GM21515 (cell line): Measurements from ENCODE around the gene SNPH.

Experiments used
- ATAC-seq: cut with Tn5 transposase; IDR thresholded peaks from one replicate; pipeline ENCODE4 v1.9.1; 2021; ENCODE audit not compliant: unreplicated experiment

Gene SNPH

GRCh38 chr20:1263853-1264252, 2.2 kb upstream of the SNPH start:
- ATAC-seq: no peak

GRCh38 chr20:1264727-1265126, 1.4 kb upstream of the SNPH start:
- no peak for ATAC-seq

DNA sequence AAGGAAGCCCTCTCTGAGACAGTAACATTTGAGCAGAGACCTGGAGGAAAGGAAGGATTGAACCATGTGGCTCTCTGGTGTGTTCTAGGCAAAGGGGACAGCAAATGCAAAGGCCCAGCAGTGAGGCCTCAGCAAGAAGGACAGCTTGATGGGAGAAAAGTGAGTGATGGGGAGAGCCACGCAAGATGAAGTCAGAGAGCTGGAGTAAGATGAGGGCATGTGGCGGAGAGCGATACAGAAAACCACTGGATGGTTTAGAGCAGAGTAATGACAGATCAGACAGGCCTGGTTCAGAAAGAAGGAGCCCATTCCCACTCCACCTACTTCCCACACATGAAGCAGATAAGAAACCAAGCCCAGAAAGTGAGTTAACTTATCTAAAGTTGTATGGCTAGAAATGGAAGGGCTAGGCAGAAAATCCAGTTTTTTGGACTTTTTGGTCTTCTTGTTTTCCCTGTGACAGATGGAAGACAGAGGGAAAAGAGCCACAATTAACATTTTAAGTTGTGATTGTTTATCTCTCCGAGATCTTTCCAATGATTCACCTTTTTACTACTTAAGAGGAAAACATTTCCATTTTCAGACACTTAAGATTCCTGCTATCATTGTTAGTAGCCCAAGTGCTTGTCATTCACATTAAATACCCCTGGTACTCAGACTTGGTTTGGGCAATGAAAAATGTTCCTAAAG, 723 bp upstream of the SNPH start:
- ATAC-seq: no peak

DNA sequence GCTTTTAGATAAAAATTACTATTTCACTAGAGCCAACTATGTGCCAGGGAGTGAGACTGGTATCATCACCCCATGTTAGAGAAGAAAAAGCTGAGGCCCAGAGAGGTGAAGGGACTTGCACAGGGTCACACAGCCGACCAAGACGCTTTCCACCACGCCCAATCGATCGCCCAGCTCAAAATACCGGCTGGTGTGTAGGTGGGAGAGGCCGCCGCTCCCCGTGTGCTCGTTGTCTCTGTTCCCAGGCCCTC, 253 bp upstream of the SNPH start:
- no peak for ATAC-seq

DNA sequence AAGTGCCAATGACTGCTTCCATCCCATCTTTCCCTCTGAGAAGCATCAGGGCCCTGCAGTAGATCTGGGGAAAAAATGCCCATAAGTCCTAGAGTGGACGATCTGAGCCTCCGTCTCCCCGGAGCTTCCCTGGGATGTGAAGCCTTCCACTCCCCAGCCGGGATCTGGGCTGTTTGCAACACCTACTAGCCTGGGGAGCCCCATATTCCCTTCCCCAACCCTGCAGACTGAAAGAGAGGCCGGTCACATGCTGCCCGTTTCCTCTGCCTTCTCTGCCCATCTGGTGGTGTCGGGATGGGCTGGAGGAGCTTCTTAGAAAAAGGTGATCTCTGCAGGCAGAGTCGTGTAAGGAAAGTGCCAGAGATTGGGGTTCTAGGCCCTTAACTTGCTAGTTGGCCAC, 1.1 kb downstream of the SNPH start:
- ATAC-seq: no peak

- ATAC-seq: no peak
These were observed 1.8 kb downstream of the SNPH start for GRCh38 chr20:1267809-1268374.

GRCh38 chr20:1269235-1269634, 3.1 kb downstream of the SNPH start:
- no peak for ATAC-seq

- ATAC-seq: no peak
These were observed 3.8 kb downstream of the SNPH start for GRCh38 chr20:1269850-1270249.

DNA sequence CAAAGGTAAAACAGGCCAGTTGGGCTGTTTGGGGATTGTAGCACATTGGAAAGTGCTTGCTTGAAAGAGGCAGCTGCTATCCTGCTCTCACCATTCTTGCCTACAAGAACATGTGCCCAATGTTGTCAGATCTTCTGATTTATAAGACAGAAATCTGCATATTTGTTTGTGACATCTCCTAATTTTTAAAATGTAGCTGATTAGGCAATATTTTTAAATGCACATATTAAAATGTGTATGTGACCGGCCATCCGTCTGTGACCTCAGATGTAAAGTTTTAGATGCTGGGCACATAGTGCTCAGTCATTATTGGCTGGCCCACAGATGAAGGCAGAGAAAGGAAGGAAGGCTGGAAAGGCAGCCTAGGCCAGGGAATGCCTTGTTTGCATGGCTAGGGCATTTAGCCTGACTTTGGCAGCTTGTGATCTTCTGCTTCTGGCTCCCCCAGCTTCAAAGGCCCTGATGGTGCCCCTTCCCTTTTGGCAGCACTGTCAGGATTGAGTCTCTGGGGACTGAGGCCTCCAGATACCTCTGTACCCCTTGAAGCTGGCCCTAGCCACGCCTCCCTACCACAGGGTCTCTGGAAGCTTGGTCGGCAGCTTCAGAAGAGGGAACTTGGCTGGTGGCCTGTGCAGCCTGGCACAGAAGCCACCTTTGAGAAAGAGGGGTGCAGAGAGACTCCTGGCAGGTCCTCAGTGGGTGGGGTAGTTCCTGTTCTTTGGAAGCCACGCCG, 6.4 kb downstream of the SNPH start:
- ATAC-seq: no peak

DNA sequence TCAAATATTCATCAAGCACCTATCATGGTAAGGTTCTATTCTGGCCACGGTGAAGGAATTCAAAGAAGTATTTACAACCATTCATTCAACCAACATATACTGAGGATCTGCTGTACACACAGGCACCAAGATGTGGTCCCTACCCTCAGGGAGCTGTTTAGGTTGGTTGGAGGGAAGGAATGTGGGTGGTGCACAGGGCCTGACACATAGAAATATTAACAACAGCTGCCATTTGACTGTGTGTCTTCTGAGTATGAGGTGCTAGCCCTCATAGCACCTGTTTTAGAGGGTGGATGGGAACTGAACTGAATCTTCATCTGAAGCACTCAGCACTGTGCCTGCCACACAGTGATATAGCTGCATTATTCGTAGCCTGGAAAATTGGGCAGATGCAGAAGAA, 7.3 kb downstream of the SNPH start:
- no peak for ATAC-seq

GRCh38 chr20:1274485-1275311, 8.6 kb downstream of the SNPH start:
- ATAC-seq: no peak

- no peak for ATAC-seq
These were observed 9.8 kb downstream of the SNPH start for GRCh38 chr20:1275919-1276318.

GRCh38 chr20:1277529-1278322, 11.6 kb downstream of the SNPH start:
- ATAC-seq: no peak

- ATAC-seq: no peak
These were observed 12.9 kb downstream of the SNPH start for GRCh38 chr20:1278993-1279392.

DNA sequence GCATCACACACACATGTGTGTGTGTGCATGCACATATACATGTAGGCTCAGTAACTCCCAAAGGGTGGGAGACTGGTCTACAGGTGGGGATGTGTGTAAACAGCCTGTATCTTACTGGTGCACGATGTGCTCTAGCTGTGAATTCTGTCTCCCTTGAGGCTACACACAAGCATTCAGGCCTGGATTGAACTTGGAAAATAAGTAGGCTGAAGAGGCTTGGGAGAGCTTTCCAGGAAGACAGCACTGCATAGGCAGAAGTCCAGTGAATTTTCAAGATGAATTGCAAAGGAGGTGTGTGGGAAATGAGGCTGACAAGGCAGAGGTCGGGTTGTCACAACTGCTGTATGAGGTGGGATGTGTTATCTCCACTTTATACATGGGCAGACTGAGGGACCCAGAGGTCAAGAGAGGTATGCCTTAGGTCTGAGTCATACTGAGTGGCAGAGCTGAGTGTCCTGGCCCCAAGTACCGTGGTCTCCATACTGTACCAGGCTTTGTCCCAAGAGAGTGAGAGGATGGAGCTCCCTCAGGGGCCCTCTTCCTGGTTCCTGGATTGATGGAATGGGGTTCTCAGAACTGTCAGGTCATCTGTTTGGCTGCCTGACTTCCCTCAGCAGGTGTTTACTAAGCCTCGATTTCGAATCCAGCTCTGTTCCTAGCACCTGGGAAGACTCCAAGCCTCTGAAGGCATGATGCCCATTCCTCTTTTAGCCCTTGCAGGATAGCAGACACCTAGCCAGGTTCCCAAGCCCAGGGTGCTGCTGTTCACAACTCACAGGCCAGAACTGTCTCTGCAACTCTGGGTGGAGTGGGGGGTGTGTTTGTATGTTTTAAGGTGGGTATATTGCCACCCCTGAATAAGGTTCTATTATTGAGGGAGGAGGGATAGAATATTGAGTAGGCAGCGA, 14.4 kb downstream of the SNPH start:
- ATAC-seq: no peak

DNA sequence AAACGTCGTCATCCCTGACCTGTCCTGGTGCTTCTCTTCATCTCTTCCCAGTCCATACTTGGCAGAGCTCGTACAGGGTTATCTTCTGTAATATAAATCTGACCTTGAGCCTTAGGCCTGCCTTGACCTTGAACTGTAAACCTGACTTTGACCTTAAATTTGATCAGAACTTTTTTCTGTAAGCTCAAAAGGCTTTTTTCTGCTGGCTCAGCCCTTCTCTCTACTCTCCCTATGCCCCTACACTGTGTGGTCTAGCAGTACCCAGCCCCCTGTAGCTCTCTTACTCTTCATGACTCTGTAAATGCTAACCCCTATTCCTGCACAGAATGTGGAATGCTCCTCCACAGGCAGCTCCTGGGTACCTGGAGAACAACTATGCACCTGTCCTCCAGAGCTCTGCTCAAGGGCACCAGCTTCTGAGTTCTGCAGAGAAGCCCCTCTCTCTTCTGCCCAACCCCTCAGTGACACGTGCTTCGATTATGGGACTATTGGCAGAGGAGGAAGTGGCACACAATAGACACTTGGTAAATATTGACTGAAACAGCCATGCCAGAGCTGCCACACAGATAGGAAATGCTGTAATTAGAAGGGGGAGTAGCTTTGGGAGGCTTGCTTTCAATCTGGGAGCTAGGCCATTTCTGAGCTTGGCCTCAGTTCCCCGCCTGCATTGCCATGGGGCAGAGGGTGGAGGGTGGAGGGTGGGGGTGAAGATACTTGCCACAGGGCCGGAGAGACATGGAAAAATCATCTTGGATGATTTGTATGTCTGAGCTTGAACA, 15.4 kb downstream of the SNPH start:
- ATAC-seq: no peak

DNA sequence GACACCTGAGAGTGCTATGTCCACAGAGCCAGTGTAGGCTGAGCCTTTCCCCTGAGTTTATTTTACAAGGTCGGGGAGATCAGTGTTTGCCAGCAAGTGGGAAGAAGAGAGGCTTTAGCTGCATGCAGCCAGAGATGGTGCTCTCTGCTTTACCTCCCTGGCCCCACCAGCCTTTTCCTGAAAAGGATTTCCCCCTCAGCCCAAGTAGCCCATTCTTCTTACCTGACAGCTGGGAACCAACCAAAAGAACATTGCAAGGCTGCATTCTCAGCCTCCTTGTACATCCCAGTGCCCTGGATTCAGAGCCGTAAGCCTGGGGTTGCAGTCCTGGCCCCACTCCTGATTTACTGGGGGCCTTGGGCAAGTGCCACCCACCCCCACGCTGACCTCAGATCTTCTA, 16.9 kb downstream of the SNPH start:
- no peak for ATAC-seq

- ATAC-seq: no peak
These were observed 17.7 kb downstream of the SNPH start for GRCh38 chr20:1283522-1284510.
